Activated naive CD8-positive, alpha-beta T cell (primary cell): ENCODE results near the gene KCNH5.
"Not testable (repeated sequence)": the region's sequence is repeated elsewhere in the genome, so short reads cannot be mapped to it uniquely, and the experiment has no call there.

Experiments used
- H3K27ac Mint-ChIP-seq: one replicate; pipeline ENCODE4 v1.8.0; 2021; ENCODE audit warnings: mixed read lengths
- H3K27me3 Mint-ChIP-seq: one replicate; pipeline ENCODE4 v1.8.0; 2021; ENCODE audit warnings: mixed read lengths
- H3K36me3 Mint-ChIP-seq: one replicate; pipeline ENCODE4 v1.8.0; 2021; ENCODE audit warnings: mixed read lengths
- H3K4me1 Mint-ChIP-seq: one replicate; pipeline ENCODE4 v1.8.0; 2021; ENCODE audit warnings: low read depth, mixed read lengths
- H3K4me3 Mint-ChIP-seq: one replicate; pipeline ENCODE4 v1.8.0; 2021; ENCODE audit warnings: mild to moderate bottlenecking, mixed read lengths
- H3K9me3 Mint-ChIP-seq: one replicate; pipeline ENCODE4 v1.8.0; 2021; ENCODE audit warnings: low read depth, mixed read lengths

KCNH5 gene

GRCh38 chr14:62885451-62885850 lies 159.8 kb downstream of the KCNH5 start:
- Mint-ChIP-seq H3K9me3 (no peaks in the 10 kb centered on the region), H3K36me3 (no peaks in the 10 kb centered on the region), H3K4me1 (no peaks in the 10 kb centered on the region), H3K27ac (no peak overlapping the region), H3K27me3 (no peaks in the 10 kb centered on the region), H3K4me3 (no peak overlapping the region)

- no peak overlapping the region for H3K27ac Mint-ChIP-seq
- no peak overlapping the region for H3K4me3 Mint-ChIP-seq
- H3K9me3 Mint-ChIP-seq, result no peaks in the 10 kb centered on the region
- H3K36me3 Mint-ChIP-seq, result no peaks in the 10 kb centered on the region
- H3K4me1 Mint-ChIP-seq, result no peaks in the 10 kb centered on the region
- no peaks in the 10 kb centered on the region for H3K27me3 Mint-ChIP-seq
These were observed 162.3 kb downstream of the KCNH5 start for GRCh38 chr14:62882967-62883366.

- Mint-ChIP-seq H3K4me1 (no peaks in the 10 kb centered on the region), H3K9me3 (no peaks in the 10 kb centered on the region), H3K36me3 (no peaks in the 10 kb centered on the region), H3K27ac (no peak overlapping the region), H3K4me3 (no peak overlapping the region), H3K27me3 (peaks cover under 1% of the 10 kb centered on the region)
These were observed 178.9 kb downstream of the KCNH5 start for GRCh38 chr14:62866376-62866775.

- Mint-ChIP-seq H3K27me3 (no peaks in the 10 kb centered on the region), H3K27ac (no peak overlapping the region), H3K36me3 (no peaks in the 10 kb centered on the region), H3K4me1 (no peaks in the 10 kb centered on the region), H3K4me3 (no peak overlapping the region), H3K9me3 (no peaks in the 10 kb centered on the region)
These were observed 180.7 kb downstream of the KCNH5 start for GRCh38 chr14:62864588-62864987.

GRCh38 chr14:62858011-62858410 lies 187.2 kb downstream of the KCNH5 start:
- H3K36me3 Mint-ChIP-seq, H3K27me3 Mint-ChIP-seq, H3K4me3 Mint-ChIP-seq, H3K4me1 Mint-ChIP-seq, H3K27ac Mint-ChIP-seq, H3K9me3 Mint-ChIP-seq: not testable (repeated sequence)

GRCh38 chr14:62854951-62855350 lies 190.3 kb downstream of the KCNH5 start:
- no peak overlapping the region for H3K27ac Mint-ChIP-seq
- H3K9me3 Mint-ChIP-seq, result peaks cover 5% of the 10 kb centered on the region
- no peaks in the 10 kb centered on the region for H3K4me1 Mint-ChIP-seq
- H3K27me3 Mint-ChIP-seq, result peaks cover 2% of the 10 kb centered on the region
- no peaks in the 10 kb centered on the region for H3K36me3 Mint-ChIP-seq
- no peak overlapping the region for H3K4me3 Mint-ChIP-seq

- Mint-ChIP-seq H3K27me3 (peaks cover 3% of the 10 kb centered on the region), H3K27ac (no peak overlapping the region), H3K36me3 (no peaks in the 10 kb centered on the region), H3K4me3 (no peak overlapping the region), H3K4me1 (no peaks in the 10 kb centered on the region), H3K9me3 (no peaks in the 10 kb centered on the region)
These were observed 198.1 kb downstream of the KCNH5 start for GRCh38 chr14:62847168-62847567.

GRCh38 chr14:62844546-62844945 lies 200.7 kb downstream of the KCNH5 start:
- H3K27me3 Mint-ChIP-seq, result peaks cover 3% of the 10 kb centered on the region
- no peak overlapping the region for H3K27ac Mint-ChIP-seq
- H3K36me3 Mint-ChIP-seq, result no peaks in the 10 kb centered on the region
- no peaks in the 10 kb centered on the region for H3K4me1 Mint-ChIP-seq
- no peak overlapping the region for H3K4me3 Mint-ChIP-seq
- H3K9me3 Mint-ChIP-seq, result no peaks in the 10 kb centered on the region

- Mint-ChIP-seq H3K9me3 (peaks cover 11% of the 10 kb centered on the region), H3K36me3 (no peaks in the 10 kb centered on the region), H3K4me1 (no peaks in the 10 kb centered on the region), H3K27me3 (no peaks in the 10 kb centered on the region), H3K27ac (no peak overlapping the region), H3K4me3 (no peak overlapping the region)
These were observed 221.2 kb downstream of the KCNH5 start for GRCh38 chr14:62824086-62824485.

- H3K4me1 Mint-ChIP-seq, result no peaks in the 10 kb centered on the region
- no peaks in the 10 kb centered on the region for H3K27me3 Mint-ChIP-seq
- H3K9me3 Mint-ChIP-seq, result no peaks in the 10 kb centered on the region
- no peak overlapping the region for H3K4me3 Mint-ChIP-seq
- no peaks in the 10 kb centered on the region for H3K36me3 Mint-ChIP-seq
- no peak overlapping the region for H3K27ac Mint-ChIP-seq
These were observed 225.3 kb downstream of the KCNH5 start for GRCh38 chr14:62819931-62820330.

GRCh38 chr14:62807636-62808035 lies 237.6 kb downstream of the KCNH5 start:
- Mint-ChIP-seq H3K27ac (no peak overlapping the region), H3K36me3 (no peaks in the 10 kb centered on the region), H3K4me3 (no peak overlapping the region), H3K4me1 (no peaks in the 10 kb centered on the region), H3K27me3 (no peaks in the 10 kb centered on the region), H3K9me3 (no peaks in the 10 kb centered on the region)

GRCh38 chr14:62800577-62800976 lies 244.7 kb downstream of the KCNH5 start:
- no peak overlapping the region for H3K27ac Mint-ChIP-seq
- no peaks in the 10 kb centered on the region for H3K27me3 Mint-ChIP-seq
- no peak overlapping the region for H3K4me3 Mint-ChIP-seq
- no peaks in the 10 kb centered on the region for H3K4me1 Mint-ChIP-seq
- H3K36me3 Mint-ChIP-seq, result no peaks in the 10 kb centered on the region
- no peaks in the 10 kb centered on the region for H3K9me3 Mint-ChIP-seq

- Mint-ChIP-seq H3K9me3 (no peaks in the 10 kb centered on the region), H3K4me1 (no peaks in the 10 kb centered on the region), H3K36me3 (no peaks in the 10 kb centered on the region)
These were observed 248.8 kb downstream of the KCNH5 start for GRCh38 chr14:62796431-62796830.

GRCh38 chr14:62792578-62792977 lies 252.7 kb downstream of the KCNH5 start:
- H3K36me3 Mint-ChIP-seq, result no peaks in the 10 kb centered on the region
- no peaks in the 10 kb centered on the region for H3K4me1 Mint-ChIP-seq
- H3K4me3 Mint-ChIP-seq, result no peak overlapping the region
- H3K9me3 Mint-ChIP-seq, result no peaks in the 10 kb centered on the region
- no peak overlapping the region for H3K27ac Mint-ChIP-seq
- H3K27me3 Mint-ChIP-seq, result no peaks in the 10 kb centered on the region

More at GRCh38 chr14:62796431-62796830, 248.8 kb downstream of the KCNH5 start:
- Mint-ChIP-seq H3K27ac (no peak overlapping the region), H3K4me3 (no peak overlapping the region), H3K27me3 (no peaks in the 10 kb centered on the region)

GRCh38 chr14:62781328-62781727 lies 263.9 kb downstream of the KCNH5 start:
- peaks cover 10% of the 10 kb centered on the region for H3K9me3 Mint-ChIP-seq
- H3K27ac Mint-ChIP-seq, H3K27me3 Mint-ChIP-seq, H3K4me3 Mint-ChIP-seq, H3K36me3 Mint-ChIP-seq, H3K4me1 Mint-ChIP-seq: not testable (repeated sequence)

GRCh38 chr14:62778852-62779251 lies 266.4 kb downstream of the KCNH5 start:
- no peak overlapping the region for H3K27ac Mint-ChIP-seq
- H3K4me3 Mint-ChIP-seq, result no peak overlapping the region
- no peaks in the 10 kb centered on the region for H3K4me1 Mint-ChIP-seq

GRCh38 chr14:62778310-62778709 lies 266.9 kb downstream of the KCNH5 start:
- Mint-ChIP-seq H3K9me3 (peaks cover 10% of the 10 kb centered on the region), H3K27ac (no peak overlapping the region), H3K27me3 (no peaks in the 10 kb centered on the region), H3K4me1 (no peaks in the 10 kb centered on the region), H3K4me3 (no peak overlapping the region), H3K36me3 (no peaks in the 10 kb centered on the region)

More at GRCh38 chr14:62778852-62779251, 266.4 kb downstream of the KCNH5 start:
- no peaks in the 10 kb centered on the region for H3K27me3 Mint-ChIP-seq
- no peaks in the 10 kb centered on the region for H3K36me3 Mint-ChIP-seq
- peaks cover 10% of the 10 kb centered on the region for H3K9me3 Mint-ChIP-seq
